A673 (cell line): Measurements from ENCODE around the gene GOLGA6L1.
"Not testable (repeated sequence)": the region's sequence is repeated elsewhere in the genome, so short reads cannot be mapped to it uniquely, and the experiment has no call there.

Source experiments
- EZH2 ChIP-seq: fragments of 200-600 bp; sonication (generic); IDR thresholded peaks from 2 replicates; pipeline ENCODE4 v1.6.1; 2017; ENCODE audit warnings: borderline replicate concordance, low read depth, mild to moderate bottlenecking, mixed read lengths, antibody characterized with exemption, low read length; ENCODE audit not compliant: poor library complexity, severe bottlenecking
- TF ChIP-seq, protein P1 (sequence below): fragments of 300-800, 200-600 bp; sonication (generic); conservative IDR thresholded peaks from 2 replicates; pipeline ENCODE4 v1.5.1; 2017; ENCODE audit warnings: low read depth, mild to moderate bottlenecking, antibody characterized with exemption, low read length, moderate library complexity, mixed read lengths

- TF ChIP-seq, protein P1, sequence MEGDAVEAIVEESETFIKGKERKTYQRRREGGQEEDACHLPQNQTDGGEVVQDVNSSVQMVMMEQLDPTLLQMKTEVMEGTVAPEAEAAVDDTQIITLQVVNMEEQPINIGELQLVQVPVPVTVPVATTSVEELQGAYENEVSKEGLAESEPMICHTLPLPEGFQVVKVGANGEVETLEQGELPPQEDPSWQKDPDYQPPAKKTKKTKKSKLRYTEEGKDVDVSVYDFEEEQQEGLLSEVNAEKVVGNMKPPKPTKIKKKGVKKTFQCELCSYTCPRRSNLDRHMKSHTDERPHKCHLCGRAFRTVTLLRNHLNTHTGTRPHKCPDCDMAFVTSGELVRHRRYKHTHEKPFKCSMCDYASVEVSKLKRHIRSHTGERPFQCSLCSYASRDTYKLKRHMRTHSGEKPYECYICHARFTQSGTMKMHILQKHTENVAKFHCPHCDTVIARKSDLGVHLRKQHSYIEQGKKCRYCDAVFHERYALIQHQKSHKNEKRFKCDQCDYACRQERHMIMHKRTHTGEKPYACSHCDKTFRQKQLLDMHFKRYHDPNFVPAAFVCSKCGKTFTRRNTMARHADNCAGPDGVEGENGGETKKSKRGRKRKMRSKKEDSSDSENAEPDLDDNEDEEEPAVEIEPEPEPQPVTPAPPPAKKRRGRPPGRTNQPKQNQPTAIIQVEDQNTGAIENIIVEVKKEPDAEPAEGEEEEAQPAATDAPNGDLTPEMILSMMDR: not testable (repeated sequence)
- TF ChIP-seq EZH2: not testable (repeated sequence)
These were observed 40.1 kb upstream of the GOLGA6L1 start for GRCh38 chr15:23176683-23177082.
